AG08396 (cell line): ENCODE results near the gene AATK.
A peak's percentile ranks its signal among the peaks of the same experiment; 100 is the strongest.

ENCODE experiments used
- DNase-seq: peaks from one replicate; pipeline ENCODE4 v3.0.0; 2012; ENCODE audit warnings: low spot score, mixed read lengths

The AATK gene

GRCh38 chr17:81111066-81111465 is 55.0 kb downstream of the AATK start:
- DNase-seq = no peak

DNA sequence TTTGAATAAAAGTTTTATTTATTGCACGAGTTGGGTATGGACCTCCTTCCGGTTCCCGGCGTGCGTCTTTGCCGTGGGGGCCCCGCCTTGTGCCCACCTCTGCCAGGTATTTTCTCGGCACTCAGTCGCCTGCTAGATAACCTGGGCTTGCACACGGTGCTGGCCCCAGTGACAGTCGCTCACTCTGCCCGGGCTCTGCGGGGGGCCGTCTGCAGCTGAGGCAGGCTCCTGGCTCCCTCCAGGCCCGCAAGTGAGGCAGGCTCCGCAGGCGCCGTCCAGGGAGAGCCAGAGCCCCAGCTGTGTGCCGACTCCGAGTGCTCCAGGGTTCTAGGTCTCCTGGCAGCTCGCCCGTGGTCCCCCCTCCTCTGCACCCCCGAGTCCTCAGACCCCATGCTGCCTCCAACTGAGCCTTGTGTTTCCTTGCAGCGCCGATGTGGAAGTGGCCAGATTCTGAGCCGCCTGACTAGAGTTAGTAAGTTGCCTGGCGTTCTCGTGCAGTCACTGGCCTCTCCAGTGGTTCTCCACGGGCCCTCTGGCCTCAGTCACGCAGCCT is 55.5 kb downstream of the AATK start:
- DNase-seq = no peak

- DNase-seq = no peak
Observed at GRCh38 chr17:81109957-81110356, 56.1 kb downstream of the AATK start.

GRCh38 chr17:81108220-81108619 is 57.8 kb downstream of the AATK start:
- DNase-seq = no peak

- DNase-seq = no peak
Observed at GRCh38 chr17:81106716-81107115, 59.3 kb downstream of the AATK start.

DNA sequence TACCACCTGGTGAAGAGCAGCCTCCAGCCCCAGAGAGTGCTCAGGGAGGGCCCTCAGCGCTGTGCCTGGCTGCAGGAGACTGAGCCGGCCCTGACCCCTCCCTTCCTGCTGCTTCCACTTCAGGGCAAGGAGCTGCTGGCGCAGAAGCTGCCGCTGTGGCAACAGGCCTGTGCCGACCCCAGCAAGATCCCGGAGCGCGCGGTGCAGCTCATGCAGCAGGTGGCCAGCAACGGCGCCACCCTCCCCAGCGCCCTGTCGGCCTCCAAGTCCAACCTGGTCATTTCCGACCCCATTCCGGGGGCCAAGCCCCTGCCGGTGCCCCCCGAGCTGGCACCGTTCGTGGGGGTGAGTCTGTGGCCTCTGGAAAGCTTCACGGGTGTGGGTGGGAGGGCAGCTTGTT is 62.6 kb downstream of the AATK start:
- DNase-seq = no peak

DNA sequence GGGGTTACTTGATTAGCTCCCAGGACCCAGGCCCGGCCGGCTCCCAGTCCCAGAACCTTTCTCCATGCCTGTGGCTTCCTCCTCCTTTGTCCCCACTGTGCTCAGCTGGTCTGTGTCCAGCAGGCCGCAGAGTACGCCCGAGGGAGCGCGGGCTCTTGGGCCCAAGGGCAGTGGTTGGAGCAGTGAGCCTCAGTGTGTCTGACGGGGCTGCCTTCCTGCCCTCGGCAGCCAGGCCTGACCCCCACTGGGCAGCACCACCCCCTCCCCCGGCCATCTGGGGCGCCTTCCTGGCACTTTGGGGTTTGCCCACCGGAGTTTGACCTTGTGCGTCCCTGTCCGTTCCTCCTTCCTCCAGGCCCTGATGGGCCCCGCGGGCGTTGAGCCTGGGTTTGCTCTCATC is 63.2 kb downstream of the AATK start:
- no peak for DNase-seq

DNA sequence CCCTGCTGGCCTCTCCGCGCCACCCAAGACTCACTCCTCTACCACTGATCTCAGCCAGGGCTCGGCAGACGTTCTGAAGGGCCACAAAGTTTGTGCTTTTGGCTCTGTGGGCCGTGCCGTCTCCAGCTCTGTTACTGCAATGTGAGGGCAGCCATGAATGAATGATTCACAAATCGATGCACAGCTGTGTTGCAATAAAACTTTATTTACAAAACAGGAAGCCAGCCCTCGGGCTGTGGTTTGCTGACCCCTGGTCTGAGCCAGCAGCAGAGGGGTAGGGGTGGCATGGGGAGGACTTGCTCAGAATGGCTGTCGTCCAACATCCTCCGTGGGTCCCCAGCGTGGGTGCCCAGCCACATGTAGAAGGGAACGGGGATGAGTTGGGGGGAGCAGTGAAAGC is 63.7 kb downstream of the AATK start:
- no peak for DNase-seq

DNA sequence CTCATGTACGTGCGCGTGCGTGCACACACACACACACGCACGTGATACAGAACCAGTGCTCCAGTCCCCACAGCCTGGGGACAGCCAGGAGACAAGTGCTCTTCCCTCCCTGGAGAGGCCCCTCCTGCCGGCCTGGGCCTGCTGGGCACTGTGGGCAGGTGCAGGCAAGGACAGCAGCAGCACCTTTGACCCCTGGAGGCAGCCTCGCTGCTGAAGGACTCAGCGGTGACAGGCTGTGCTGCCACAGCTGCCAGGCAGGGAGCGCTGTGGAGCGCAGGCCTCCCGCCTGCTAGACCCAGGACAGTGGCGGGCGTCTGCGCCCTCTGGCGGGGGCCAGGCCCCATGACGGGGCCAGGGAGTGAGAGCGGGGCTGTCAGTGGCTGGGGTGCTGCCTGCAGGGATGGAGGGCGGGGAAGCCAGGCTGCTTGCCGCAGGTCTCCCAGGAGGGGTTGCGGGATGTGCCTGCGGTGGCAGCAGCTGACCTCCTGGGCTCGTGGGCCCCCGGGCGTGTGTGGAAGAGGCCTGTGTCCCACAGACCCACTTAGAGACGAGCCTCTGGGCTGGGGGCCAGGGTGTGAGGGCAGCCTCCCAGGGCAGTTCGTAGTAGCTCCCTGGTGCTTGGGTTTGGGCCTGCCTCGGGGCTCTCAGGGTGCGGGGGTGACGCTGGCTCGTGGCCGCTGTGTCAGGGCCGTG is 64.3 kb downstream of the AATK start:
- peak; percentile 97 for DNase-seq

- no peak for DNase-seq
Observed at GRCh38 chr17:81100668-81101067, 65.4 kb downstream of the AATK start.

GRCh38 chr17:81099888-81100287 is 66.1 kb downstream of the AATK start:
- no peak for DNase-seq

GRCh38 chr17:81097943-81098308 is 68.1 kb downstream of the AATK start:
- DNase-seq = peak; percentile 55

- peak; percentile 92 for DNase-seq
Observed at GRCh38 chr17:81097134-81097942, 68.7 kb downstream of the AATK start.

GRCh38 chr17:81096741-81097133 is 69.3 kb downstream of the AATK start:
- no peak for DNase-seq

- DNase-seq = no peak
Observed at GRCh38 chr17:81095383-81095762, 70.6 kb downstream of the AATK start.

- peak; percentile 98 for DNase-seq
Observed at GRCh38 chr17:81094509-81095382, 71.3 kb downstream of the AATK start.

DNA sequence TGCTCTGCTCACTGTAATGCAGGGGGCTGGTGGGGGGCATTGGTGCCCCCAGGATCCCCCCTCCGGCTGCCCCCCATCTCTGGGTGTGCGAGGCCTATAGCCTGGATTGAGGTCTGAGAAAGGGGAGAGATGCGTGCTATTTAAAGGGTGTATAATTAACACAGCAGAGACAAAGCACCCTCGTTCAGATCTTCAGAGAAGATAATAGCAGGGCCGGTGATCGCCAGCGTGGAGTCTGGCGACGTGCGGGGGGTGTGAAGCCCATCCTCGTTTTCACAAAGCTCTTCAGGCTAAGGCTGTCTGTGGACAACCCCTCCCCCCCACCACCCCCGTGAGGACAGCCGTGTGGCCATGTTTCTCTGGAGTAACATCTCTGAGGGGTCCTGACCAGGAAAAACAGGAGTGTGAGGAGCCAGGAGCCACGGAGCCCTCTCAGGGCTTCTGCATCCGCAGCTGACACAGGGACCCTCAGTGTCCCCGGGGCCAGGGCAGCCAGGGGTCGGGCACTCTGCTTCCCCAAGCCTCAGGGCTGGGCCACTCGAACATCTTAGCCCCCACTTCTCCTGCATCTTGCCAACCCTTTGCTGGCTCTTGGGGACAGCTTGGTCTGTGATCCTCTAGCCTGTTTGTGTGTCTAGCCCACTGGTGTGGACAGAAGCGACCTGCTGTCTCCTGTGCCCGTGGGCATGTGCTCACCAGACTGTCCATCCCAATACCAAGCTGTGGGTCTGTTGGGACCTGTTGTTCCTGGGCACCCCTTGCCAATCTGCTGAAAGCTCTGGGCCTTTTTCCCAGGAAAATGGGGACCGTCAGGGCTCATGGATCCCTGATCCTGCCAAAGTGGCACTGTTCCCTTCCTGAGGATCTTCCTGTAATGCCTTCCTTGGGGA is 72.2 kb downstream of the AATK start:
- no peak for DNase-seq

GRCh38 chr17:81092518-81093095 is 73.4 kb downstream of the AATK start:
- DNase-seq = no peak

DNA sequence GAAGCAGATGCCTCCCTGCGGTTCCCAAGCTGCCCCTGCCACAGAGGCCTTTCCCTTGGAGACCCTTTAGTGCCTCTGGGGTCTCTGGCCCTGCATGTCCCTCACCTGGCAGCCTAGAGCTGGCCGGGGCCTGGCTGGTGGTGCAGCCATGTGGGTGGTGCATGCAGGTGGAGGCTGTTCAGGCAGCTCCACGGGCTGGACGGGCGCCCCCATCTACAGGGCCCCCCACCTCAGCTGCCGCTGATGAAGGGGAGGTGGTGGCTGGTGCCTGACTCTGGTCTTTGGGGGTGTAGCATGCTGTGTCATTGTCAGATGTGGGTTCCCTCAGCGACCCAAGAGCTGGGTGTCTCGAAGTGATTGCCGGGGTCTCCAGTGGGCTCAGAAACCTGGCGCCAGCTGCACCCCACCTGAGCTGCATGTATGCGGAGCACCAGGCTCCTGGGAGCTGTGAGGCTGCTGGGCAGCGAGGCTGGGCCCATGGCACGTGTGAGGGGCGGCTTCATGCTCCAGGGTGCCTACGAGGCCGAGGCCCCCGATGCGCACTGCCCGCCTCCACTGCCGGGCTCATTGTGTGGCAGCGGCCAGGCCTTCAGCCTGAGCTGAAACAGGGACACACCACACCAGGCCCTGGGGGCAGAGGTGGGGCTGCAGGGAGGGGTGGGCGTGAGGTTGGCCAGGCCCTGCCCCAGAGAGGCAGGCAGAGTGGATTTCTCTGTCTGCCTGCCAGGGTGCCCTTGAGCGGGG is 74.1 kb downstream of the AATK start:
- no peak for DNase-seq

GRCh38 chr17:81091154-81091553 is 74.9 kb downstream of the AATK start:
- DNase-seq = no peak
